Measurements from ENCODE around the gene CCDC149.

- TF ChIP-seq CTCF (conservative IDR thresholded peaks at IDR 0.05; ENCODE audit: low read length) (no peak), EZH2phosphoT487 (IDR thresholded peaks at IDR 0.05; ENCODE audit: borderline replicate concordance, low read depth, low read length) (no peak)
Measured at GRCh38 chr4:24863799-24864198, 49.0 kb downstream of the CCDC149 start.
